A549 (cell line): ENCODE data around the gene ACADL. TPM values are rescaled to one million over a fixed set of nuclear protein-coding genes. Genes with fewer than 3 reads are reported as not detected.

ENCODE experiments used
- ATAC-seq, 2 experiments: fragments of 200-7000 bp in 1 of 2; fragments of >200 bp in 1 of 2; cut with Nextera tagmentation in 1 of 2; cut with Tn5 transposase in 1 of 2; 3 replicates each; pipeline versions ENCODE4 v1.8.0 to v1.9.1; 2018 to 2020; ENCODE audit warnings: mild to moderate bottlenecking in 1 of 2, moderate library complexity in 1 of 2
- CTCF ChIA-PET: fragments of 300-600 bp; sonication (Branson Sonifier 250); formaldehyde crosslinking; extraction: SDS; loops from one replicate; lab custom pipeline; 2021; ENCODE audit warnings: antibody characterized with exemption, inconsistent platforms; lab: Yijun Ruan, JAX
- POLR2A ChIA-PET: fragments of 350-600 bp; formaldehyde crosslinking; extraction: SDS; loops from one replicate; lab custom pipeline; 2021; ENCODE audit warnings: antibody characterized with exemption, inconsistent platforms; lab: Yijun Ruan, JAX
- DNase-seq, 2 experiments: peaks; one replicate each; pipeline versions ENCODE4 v3.0.0 to v3.0.0-alpha.2; 2011 to 2016; ENCODE audit warnings: low read depth in 1 of 2, low spot score in 1 of 2
- FAIRE-seq: peaks from 2 replicates; lab custom pipeline; 2011; peaks lifted over from hg19 to GRCh38; lab: Jason Lieb, UNC
- H3K27ac ChIP-seq, 2 experiments: fragments of >200 bp; sonication (Bioruptor Twin); formaldehyde crosslinking; 3 replicates each; pipeline ENCODE4 v1.5.1; 2016 to 2017
- H3K4me1 ChIP-seq: fragments of >200 bp; sonication (Bioruptor Twin); formaldehyde crosslinking; 3 replicates; pipeline ENCODE4 v1.6.1; 2016
- H3K4me2 ChIP-seq: fragments of >200 bp; sonication (Bioruptor Twin); formaldehyde crosslinking; 3 replicates; pipeline ENCODE4 v1.6.1; 2016
- H3K4me3 ChIP-seq: fragments of >200 bp; sonication (Bioruptor Twin); formaldehyde crosslinking; 3 replicates; pipeline ENCODE4 v1.5.1; 2016
- H3K9me3 ChIP-seq: fragments of >200 bp; sonication (Bioruptor Twin); formaldehyde crosslinking; 3 replicates; pipeline ENCODE4 v1.6.1; 2016
- CBX2 ChIP-seq: fragments of 200-600 bp; sonication (generic); IDR thresholded peaks from 2 replicates; pipeline ENCODE4 v1.6.1; 2016; ENCODE audit warnings: low read depth, mild to moderate bottlenecking, borderline replicate concordance
- CBX8 ChIP-seq: fragments of 200-600 bp; sonication (generic); IDR thresholded peaks from 2 replicates; pipeline ENCODE4 v1.6.1; 2016
- CEBPB ChIP-seq, 2 experiments: fragments of >200 bp in 1 of 2; sonication (Bioruptor Twin) in 1 of 2; formaldehyde crosslinking in 1 of 2; IDR thresholded peaks; 2 replicates each; pipeline ENCODE4 v1.6.1; 2012 to 2016
- CHD2 ChIP-seq: fragments of 150-350 bp; IDR thresholded peaks from 2 replicates; pipeline ENCODE4 v1.6.1; 2014; ENCODE audit warnings: low read length; ENCODE audit not compliant: partially characterized antibody
- EHF ChIP-seq: fragments of 250-450 bp; sonication (Bioruptor Pico); IDR thresholded peaks from 2 replicates; pipeline ENCODE4 v1.5.0; 2020; ENCODE audit warnings: mild to moderate bottlenecking
- ESRRA ChIP-seq: fragments of 150-350 bp; IDR thresholded peaks from 2 replicates; pipeline ENCODE4 v1.6.1; 2014; ENCODE audit warnings: mild to moderate bottlenecking, low read length, borderline replicate concordance
- FOSL2 ChIP-seq, 2 experiments: fragments of 450-650 bp in 1 of 2; fragments of >200 bp in 1 of 2; sonication (Bioruptor Twin) in 1 of 2; formaldehyde crosslinking; IDR thresholded peaks; 2 replicates each; pipeline versions ENCODE4 v1.5.0 to v1.6.1; 2016 to 2020; ENCODE audit warnings: mild to moderate bottlenecking in 1 of 2, moderate library complexity in 1 of 2
- FOXS1 ChIP-seq: fragments of 250-450 bp; sonication (Bioruptor Pico); IDR thresholded peaks from 2 replicates; pipeline ENCODE4 v1.5.0; 2020; ENCODE audit warnings: mild to moderate bottlenecking, moderate library complexity
- HES2 ChIP-seq: fragments of >200 bp; sonication (Bioruptor Twin); formaldehyde crosslinking; IDR thresholded peaks from 2 replicates; pipeline ENCODE4 v1.6.1; 2016
- HMGXB4 ChIP-seq: fragments of 250-450 bp; sonication (Bioruptor Pico); IDR thresholded peaks from 2 replicates; pipeline ENCODE4 v1.5.0; 2021; ENCODE audit warnings: mild to moderate bottlenecking, moderate library complexity, borderline replicate concordance
- HOXB5 ChIP-seq: fragments of 250-450 bp; sonication (Bioruptor Pico); IDR thresholded peaks from 2 replicates; pipeline ENCODE4 v1.5.0; 2020; ENCODE audit warnings: mild to moderate bottlenecking, moderate library complexity
- KDM5A ChIP-seq: fragments of 200-600 bp; sonication (generic); IDR thresholded peaks from 2 replicates; pipeline ENCODE4 v1.6.1; 2016; ENCODE audit warnings: antibody characterized with exemption, mild to moderate bottlenecking
- MAFK ChIP-seq: fragments of 450-650 bp; IDR thresholded peaks from 2 replicates; pipeline ENCODE4 v1.6.1; 2014; ENCODE audit not compliant: partially characterized antibody
- MAZ ChIP-seq: fragments of 150-350 bp; IDR thresholded peaks from 2 replicates; pipeline ENCODE4 v1.6.1; 2014; ENCODE audit warnings: antibody characterized with exemption, low read depth, low read length, borderline replicate concordance
- NFE2L2 ChIP-seq: fragments of 150-350 bp; conservative IDR thresholded peaks from 2 replicates; pipeline ENCODE4 v1.6.1; 2014; ENCODE audit warnings: low read length
- NPAS2 ChIP-seq: fragments of 250-450 bp; sonication (Bioruptor Pico); IDR thresholded peaks from 2 replicates; pipeline ENCODE4 v1.8.0; 2022; ENCODE audit warnings: mild to moderate bottlenecking, moderate library complexity, borderline replicate concordance
- NR3C1 ChIP-seq: fragments of >200 bp; sonication (Bioruptor Twin); formaldehyde crosslinking; IDR thresholded peaks from 3 replicates; pipeline ENCODE4 v1.6.1; 2017
- PBX3 ChIP-seq: IDR thresholded peaks from 2 replicates; pipeline ENCODE4 v1.6.1; 2012
- POLR2A ChIP-seq: IDR thresholded peaks from 2 replicates; pipeline ENCODE4 v1.6.1; 2012; ENCODE audit warnings: mild to moderate bottlenecking, low read length
- POLR2AphosphoS2 ChIP-seq: conservative IDR thresholded peaks from 2 replicates; pipeline ENCODE4 v1.6.1; 2012; ENCODE audit warnings: low read length, improper control_type of control experiment, inconsistent platforms
- RARB ChIP-seq: fragments of 250-450 bp; sonication (Bioruptor Pico); IDR thresholded peaks from 2 replicates; pipeline ENCODE4 v1.8.0; 2021; ENCODE audit warnings: mild to moderate bottlenecking, moderate library complexity
- RCOR1 ChIP-seq: fragments of 150-350 bp; IDR thresholded peaks from 2 replicates; pipeline ENCODE4 v1.6.1; 2014; ENCODE audit warnings: antibody characterized with exemption, low read length, low read depth
- RFX5 ChIP-seq: fragments of 450-650 bp; IDR thresholded peaks from 2 replicates; pipeline ENCODE4 v1.7.1; 2014; ENCODE audit warnings: antibody characterized with exemption, mild to moderate bottlenecking, moderate library complexity
- ZC3H11A ChIP-seq: fragments of 450-650 bp; IDR thresholded peaks from 2 replicates; pipeline ENCODE4 v1.6.1; 2014; ENCODE audit warnings: antibody characterized with exemption, mild to moderate bottlenecking
- ZFP36 ChIP-seq: fragments of 450-650 bp; IDR thresholded peaks from 2 replicates; pipeline ENCODE4 v1.6.1; 2014; ENCODE audit warnings: borderline replicate concordance; ENCODE audit not compliant: partially characterized antibody
- ZNF302 ChIP-seq: fragments of 250-450 bp; sonication (Bioruptor Pico); IDR thresholded peaks from 2 replicates; pipeline ENCODE4 v1.9.0; 2021; ENCODE audit warnings: inconsistent platforms, mild to moderate bottlenecking, moderate library complexity
- ZSCAN20 ChIP-seq: fragments of 250-450 bp; sonication (Bioruptor Pico); IDR thresholded peaks from 2 replicates; pipeline ENCODE4 v1.8.0; 2022; ENCODE audit warnings: mild to moderate bottlenecking, moderate library complexity
- WGBS: methylation state at CpG from one replicate; pipeline ENCODE4 v1.1.6; 2017; ENCODE audit errors: missing lambda C conversion rate; 5-methylcytosine and 5-hydroxymethylcytosine counted together
- polyA plus RNA-seq, 4 experiments: library from polyadenylated mRNA; depleted of rRNA in 3 of 4; stranded (reverse); fragments of >200 nt; fragmentation: RNase III in 1 of 4; extraction: RNeasy Plus Mini Kit Qiagen cat#74134 plus additional on column Dnase treatment in 1 of 4; gene quantifications; 2 replicates in 3 of 4; 3 replicates in 1 of 4; pipeline ENCODE4 v1.2.3, GENCODE V29; 2011 to 2017
- TF ChIP-seq, protein P1 (sequence below): fragments of 450-650 bp; IDR thresholded peaks from 2 replicates; pipeline ENCODE4 v1.6.1; 2014; ENCODE audit warnings: antibody characterized with exemption

The ACADL gene
- polyA plus RNA-seq, 2 of the 4 experiments (the other 2 are of a cell fraction): 0.10 TPM; not detected in 1

DNA sequence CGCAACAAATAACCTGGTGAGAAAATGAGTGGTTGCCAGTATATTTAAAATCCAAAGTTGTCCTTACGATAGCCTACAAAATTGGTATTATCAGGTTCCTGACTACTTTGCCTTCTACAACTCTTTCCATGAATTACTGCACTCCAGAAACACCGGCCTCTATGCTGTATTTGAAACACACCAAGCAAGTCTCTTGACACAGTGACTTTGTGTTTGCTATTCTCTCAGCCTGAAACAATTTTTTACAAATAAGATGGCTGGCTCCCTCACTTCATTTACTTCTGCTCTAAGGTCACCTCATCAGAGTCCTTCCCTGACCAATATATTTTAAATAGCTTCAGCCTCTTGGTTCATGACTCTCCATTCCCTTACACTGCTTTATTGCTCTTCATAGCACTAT lies 66.2 kb downstream of the ACADL start:
- Histone ChIP-seq H3K9me3 (no peaks in the 10 kb centered on the region), H3K4me1 (peaks cover 12% of the 10 kb centered on the region), H3K4me3 (no peak overlapping the region), H3K4me2 (no peak overlapping the region), H3K27ac (no peak overlapping the region)
- TF ChIP-seq HOXB5 (CRISPR knock-in tag) (no peak), ZSCAN20 (no peak), NFE2L2 (no peak), EHF (CRISPR knock-in tag) (no peak), FOXS1 (CRISPR knock-in tag) (no peak), RARB (no peak), KDM5A (no peak), CBX8 (no peak), HMGXB4 (no peak), PBX3 (no peak), ZC3H11A (no peak), RFX5 (no peak), RCOR1 (no peak), CBX2 (no peak), CEBPB (IDR thresholded peaks at IDR 0.05) (no peak), POLR2A (no peak), MAFK (no peak)
- TF ChIP-seq, protein P1, sequence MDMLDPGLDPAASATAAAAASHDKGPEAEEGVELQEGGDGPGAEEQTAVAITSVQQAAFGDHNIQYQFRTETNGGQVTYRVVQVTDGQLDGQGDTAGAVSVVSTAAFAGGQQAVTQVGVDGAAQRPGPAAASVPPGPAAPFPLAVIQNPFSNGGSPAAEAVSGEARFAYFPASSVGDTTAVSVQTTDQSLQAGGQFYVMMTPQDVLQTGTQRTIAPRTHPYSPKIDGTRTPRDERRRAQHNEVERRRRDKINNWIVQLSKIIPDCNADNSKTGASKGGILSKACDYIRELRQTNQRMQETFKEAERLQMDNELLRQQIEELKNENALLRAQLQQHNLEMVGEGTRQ: no peak
- ATAC-seq (no peak), FAIRE-seq (no peak), DNase-seq (no peak)
- ChIA-PET CTCF (no interaction called here), POLR2A (no interaction called here)
- 92% methylated on average over 3 of the region's 3 CpGs for WGBS

GRCh38 chr2:210158236-210158635 lies 67.0 kb downstream of the ACADL start:
- WGBS: 84% methylated on average over 2 of the region's 2 CpGs
- Histone ChIP-seq H3K4me2 (no peak overlapping the region), H3K4me3 (no peak overlapping the region), H3K9me3 (no peaks in the 10 kb centered on the region), H3K4me1 (peaks cover 11% of the 10 kb centered on the region), H3K27ac (no peak overlapping the region)
- no peak for FAIRE-seq
- ChIA-PET CTCF (interaction anchor here (0.5 kb wide), 1 partner anchor 20 kb away, joined by 3 read pairs; no protein-coding TSS in a partner anchor), POLR2A (no interaction called here)
- TF ChIP-seq ZFP36 (no peak), CBX2 (no peak), CBX8 (no peak), ZNF302 (CRISPR knock-in tag) (no peak), FOSL2 (IDR thresholded peaks at IDR 0.05) (no peak), FOSL2 (CRISPR knock-in tag; IDR thresholded peaks at IDR 0.05) (no peak), NR3C1 (no peak), POLR2AphosphoS2 (no peak)
- ATAC-seq: no peak
- DNase-seq: no peak

- H3K9me3 ChIP-seq: no peaks in the 10 kb centered on the region
- CTCF ChIA-PET: no interaction called here
- POLR2A ChIA-PET: no interaction called here
- H3K4me2 ChIP-seq: no peak overlapping the region
- ATAC-seq (no peak), FAIRE-seq (no peak), DNase-seq (no peak)
- peaks cover 4% of the 10 kb centered on the region; the same call in 2 of the 3 replicates for H3K4me1 ChIP-seq
- no peak overlapping the region for H3K4me3 ChIP-seq
- WGBS: 74% methylated on average over 3 of the region's 3 CpGs
- no peak overlapping the region for H3K27ac ChIP-seq
- TF ChIP-seq ESRRA (no peak), HOXB5 (CRISPR knock-in tag) (no peak), MAZ (no peak), NPAS2 (no peak), ZFP36 (no peak), HES2 (no peak), CHD2 (no peak)
Observed at GRCh38 chr2:210157526-210157925, 67.7 kb downstream of the ACADL start.
